ENCODE measurements around the gene TM9SF1. TPM values are rescaled to one million over a fixed set of nuclear protein-coding genes. Genes with fewer than 3 reads are reported as not detected.
A peak's percentile ranks its signal among the peaks of the same experiment; 100 is the strongest.

The TM9SF1 gene
- total and polyA plus RNA-seq, 2 of the 13 experiments (the other 11 are each of a cell fraction or from before 2014, with no cell fraction given): 83.2 to 110 TPM

- no peak for TF ChIP-seq REL (CRISPR knock-in tag; conservative IDR thresholded peaks at IDR 0.05)
- no peak for TF ChIP-seq REXO4 (CRISPR knock-in tag; IDR thresholded peaks at IDR 0.05; ENCODE audit: borderline replicate concordance)
- TF ChIP-seq ZNF256 (CRISPR knock-in tag; conservative IDR thresholded peaks at IDR 0.05): no peak
- TF ChIP-seq SMAD3 (CRISPR knock-in tag; IDR thresholded peaks at IDR 0.05): no peak; the same call in 1 of the 2 replicates
- peak; percentile 61 for TF ChIP-seq NFYB (CRISPR knock-in tag; IDR thresholded peaks at IDR 0.05)
- no peak for TF ChIP-seq LCORL (IDR thresholded peaks at IDR 0.05)
- TF ChIP-seq LCORL (CRISPR knock-in tag; IDR thresholded peaks at IDR 0.05): no peak
- TF ChIP-seq, protein P1, sequence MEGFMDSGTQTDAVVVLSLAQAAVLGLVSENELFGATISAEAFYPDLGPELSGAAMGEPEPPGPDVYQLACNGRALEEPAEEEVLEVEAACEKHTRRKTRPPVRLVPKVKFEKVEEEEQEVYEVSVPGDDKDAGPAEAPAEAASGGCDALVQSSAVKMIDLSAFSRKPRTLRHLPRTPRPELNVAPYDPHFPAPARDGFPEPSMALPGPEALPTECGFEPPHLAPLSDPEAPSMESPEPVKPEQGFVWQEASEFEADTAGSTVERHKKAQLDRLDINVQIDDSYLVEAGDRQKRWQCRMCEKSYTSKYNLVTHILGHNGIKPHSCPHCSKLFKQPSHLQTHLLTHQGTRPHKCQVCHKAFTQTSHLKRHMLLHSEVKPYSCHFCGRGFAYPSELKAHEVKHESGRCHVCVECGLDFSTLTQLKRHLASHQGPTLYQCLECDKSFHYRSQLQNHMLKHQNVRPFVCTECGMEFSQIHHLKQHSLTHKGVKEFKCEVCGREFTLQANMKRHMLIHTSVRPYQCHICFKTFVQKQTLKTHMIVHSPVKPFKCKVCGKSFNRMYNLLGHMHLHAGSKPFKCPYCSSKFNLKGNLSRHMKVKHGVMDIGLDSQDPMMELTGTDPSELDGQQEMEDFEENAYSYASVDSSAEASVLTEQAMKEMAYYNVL (CRISPR knock-in tag; IDR thresholded peaks at IDR 0.05; ENCODE audit: borderline replicate concordance): peak; percentile 90; the same call in 1 of the 2 replicates
- TF ChIP-seq ZNF672 (CRISPR knock-in tag; IDR thresholded peaks at IDR 0.05): no peak
- TF ChIP-seq, protein P2, sequence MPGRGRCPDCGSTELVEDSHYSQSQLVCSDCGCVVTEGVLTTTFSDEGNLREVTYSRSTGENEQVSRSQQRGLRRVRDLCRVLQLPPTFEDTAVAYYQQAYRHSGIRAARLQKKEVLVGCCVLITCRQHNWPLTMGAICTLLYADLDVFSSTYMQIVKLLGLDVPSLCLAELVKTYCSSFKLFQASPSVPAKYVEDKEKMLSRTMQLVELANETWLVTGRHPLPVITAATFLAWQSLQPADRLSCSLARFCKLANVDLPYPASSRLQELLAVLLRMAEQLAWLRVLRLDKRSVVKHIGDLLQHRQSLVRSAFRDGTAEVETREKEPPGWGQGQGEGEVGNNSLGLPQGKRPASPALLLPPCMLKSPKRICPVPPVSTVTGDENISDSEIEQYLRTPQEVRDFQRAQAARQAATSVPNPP (CRISPR knock-in tag; IDR thresholded peaks at IDR 0.05): no peak; the same call in 1 of the 2 replicates
- peak; percentile 72; the same call in 1 of the 2 replicates for TF ChIP-seq PHF8 (CRISPR knock-in tag; IDR thresholded peaks at IDR 0.05)
- no peak for TF ChIP-seq AHDC1 (CRISPR knock-in tag; IDR thresholded peaks at IDR 0.05; ENCODE audit: borderline replicate concordance)
- no peak for TF ChIP-seq GLMP (CRISPR knock-in tag; IDR thresholded peaks at IDR 0.05; ENCODE audit: borderline replicate concordance)
- no peak for TF ChIP-seq HDAC1 (CRISPR knock-in tag; IDR thresholded peaks at IDR 0.05)
- TF ChIP-seq ZNF547 (CRISPR knock-in tag; IDR thresholded peaks at IDR 0.05): peak; percentile 43; the same call in 1 of the 2 replicates
- TF ChIP-seq NBN (conservative IDR thresholded peaks at IDR 0.05): no peak
- TF ChIP-seq BCL6 (CRISPR knock-in tag; IDR thresholded peaks at IDR 0.05): peak; percentile 48
- TF ChIP-seq SP4 (CRISPR knock-in tag; IDR thresholded peaks at IDR 0.05): no peak
Measured at GRCh38 chr14:24146453-24146977, 48.7 kb downstream of the TM9SF1 start, which contains the start of gene PSME2 (continued).
